ENCODE data around the gene SLC6A8.
"Not testable (repeated sequence)": the region's sequence is repeated elsewhere in the genome, so short reads cannot be mapped to it uniquely, and the experiment has no call there.

Gene SLC6A8

GRCh38 chrX:153669901-153670731 is 17.6 kb upstream of the SLC6A8 start:
- Histone ChIP-seq H3K36me3 (ENCODE audit: insufficient read depth, low read depth, low read length) (no peaks in the 10 kb centered on the region), H3K27ac (ENCODE audit: low read length) (no peak overlapping the region), H3K9me3 (ENCODE audit: insufficient read depth, low read depth, low read length) (no peaks in the 10 kb centered on the region), H3K4me1 (ENCODE audit: insufficient read depth, low read length) (no peaks in the 10 kb centered on the region; the same call in 1 of the 2 replicates), H3K4me3 (ENCODE audit: low read length) (no peak overlapping the region), H3K27me3 (ENCODE audit: insufficient read depth, low read length) (no peaks in the 10 kb centered on the region; the same call in 1 of the 2 replicates), H3K9ac (ENCODE audit: low read depth, low read length) (no peak overlapping the region)

GRCh38 chrX:153670748-153671588 is 16.8 kb upstream of the SLC6A8 start:
- Histone ChIP-seq H3K27me3 (ENCODE audit: insufficient read depth, low read length) (no peaks in the 10 kb centered on the region; the same call in 1 of the 2 replicates), H3K4me1 (ENCODE audit: insufficient read depth, low read length) (no peaks in the 10 kb centered on the region; the same call in 1 of the 2 replicates), H3K36me3 (ENCODE audit: insufficient read depth, low read depth, low read length) (no peaks in the 10 kb centered on the region), H3K9ac (ENCODE audit: low read depth, low read length) (no peak overlapping the region), H3K4me3 (ENCODE audit: low read length) (no peak overlapping the region), H3K27ac (ENCODE audit: low read length) (no peak overlapping the region), H3K9me3 (ENCODE audit: insufficient read depth, low read depth, low read length) (no peaks in the 10 kb centered on the region)

- Histone ChIP-seq H3K9me3 (ENCODE audit: insufficient read depth, low read depth, low read length) (no peaks in the 10 kb centered on the region), H3K4me1 (ENCODE audit: insufficient read depth, low read length) (no peaks in the 10 kb centered on the region; the same call in 1 of the 2 replicates)
Measured at GRCh38 chrX:153671589-153672530, 15.9 kb upstream of the SLC6A8 start.

GRCh38 chrX:153672531-153673427 is 14.9 kb upstream of the SLC6A8 start:
- Histone ChIP-seq H3K36me3 (ENCODE audit: insufficient read depth, low read depth, low read length) (no peaks in the 10 kb centered on the region), H3K27ac (ENCODE audit: low read length) (no peak overlapping the region), H3K27me3 (ENCODE audit: insufficient read depth, low read length) (no peaks in the 10 kb centered on the region; the same call in 1 of the 2 replicates), H3K9me3 (ENCODE audit: insufficient read depth, low read depth, low read length) (no peaks in the 10 kb centered on the region), H3K9ac (ENCODE audit: low read depth, low read length) (no peak overlapping the region), H3K4me1 (ENCODE audit: insufficient read depth, low read length) (no peaks in the 10 kb centered on the region; the same call in 1 of the 2 replicates), H3K4me3 (ENCODE audit: low read length) (no peak overlapping the region; the same call in 1 of the 2 replicates)

More at GRCh38 chrX:153671589-153672530, 15.9 kb upstream of the SLC6A8 start:
- Histone ChIP-seq H3K27me3 (ENCODE audit: insufficient read depth, low read length) (no peaks in the 10 kb centered on the region; the same call in 1 of the 2 replicates), H3K4me3 (ENCODE audit: low read length) (no peak overlapping the region), H3K27ac (ENCODE audit: low read length) (no peak overlapping the region), H3K36me3 (ENCODE audit: insufficient read depth, low read depth, low read length) (no peaks in the 10 kb centered on the region), H3K9ac (ENCODE audit: low read depth, low read length) (no peak overlapping the region)

- H3K27ac ChIP-seq (ENCODE audit: low read length): no peak within 1 kb of the TSS
- H3K36me3 ChIP-seq (ENCODE audit: insufficient read depth, low read depth, low read length): no peaks in the 10 kb centered on the region
- H3K4me1 ChIP-seq (ENCODE audit: insufficient read depth, low read length): no peaks in the 10 kb centered on the region; the same call in 1 of the 2 replicates
- no peaks in the 10 kb centered on the region; the same call in 1 of the 2 replicates for H3K27me3 ChIP-seq (ENCODE audit: insufficient read depth, low read length)
- peak within 1 kb of the TSS; percentile 33; the same call in 1 of the 2 replicates for H3K4me3 ChIP-seq (ENCODE audit: low read length)
- no peaks in the 10 kb centered on the region for H3K9me3 ChIP-seq (ENCODE audit: insufficient read depth, low read depth, low read length)
- no peak within 1 kb of the TSS for H3K9ac ChIP-seq (ENCODE audit: low read depth, low read length)
Measured at GRCh38 chrX:153673428-153674218, 14.1 kb upstream of the SLC6A8 start, which contains the start of gene PNCK. Gene PNCK, minus strand, starts transcription at chrX:153673813. Its CDS starts 737 bp downstream, at chrX:153673076.

DNA sequence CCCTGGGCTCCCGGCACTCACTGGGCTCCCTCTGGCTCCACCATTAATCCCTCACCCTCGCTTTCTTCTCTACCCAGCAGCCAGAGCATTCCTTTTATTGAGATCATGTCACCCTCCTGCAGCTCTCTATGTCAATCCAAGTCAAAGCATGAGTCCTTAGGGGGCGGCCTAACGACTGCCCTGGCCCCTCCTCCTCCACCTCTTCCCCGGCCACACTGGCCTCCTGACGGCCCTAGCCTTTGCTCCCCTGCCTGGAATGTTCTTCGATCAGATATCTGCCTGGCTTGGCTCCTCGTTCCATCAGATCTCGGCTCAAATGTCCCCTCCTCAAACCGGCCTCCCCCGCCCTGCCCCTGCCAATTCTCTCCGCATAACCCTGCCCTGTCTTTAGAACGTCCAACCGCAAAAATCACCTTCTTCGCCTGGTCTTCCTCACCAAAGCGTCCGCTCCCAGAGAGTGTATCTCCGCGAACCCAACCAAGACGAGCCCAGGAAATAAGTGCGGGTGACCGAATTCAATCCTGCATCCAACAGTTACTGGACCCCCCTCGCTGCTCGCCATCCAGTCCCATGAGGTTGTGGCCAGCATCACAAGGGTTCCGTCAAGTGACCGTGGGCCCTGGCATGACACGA is 13.4 kb upstream of the SLC6A8 start:
- Histone ChIP-seq H3K9me3 (ENCODE audit: insufficient read depth, low read depth, low read length) (no peaks in the 10 kb centered on the region), H3K4me1 (ENCODE audit: insufficient read depth, low read length) (no peaks in the 10 kb centered on the region; the same call in 1 of the 2 replicates), H3K36me3 (ENCODE audit: insufficient read depth, low read depth, low read length) (no peaks in the 10 kb centered on the region), H3K9ac (ENCODE audit: low read depth, low read length) (no peak overlapping the region), H3K4me3 (ENCODE audit: low read length) (peak overlapping the region; percentile 33; the same call in 1 of the 2 replicates), H3K27ac (ENCODE audit: low read length) (no peak overlapping the region), H3K27me3 (ENCODE audit: insufficient read depth, low read length) (no peaks in the 10 kb centered on the region; the same call in 1 of the 2 replicates)

DNA sequence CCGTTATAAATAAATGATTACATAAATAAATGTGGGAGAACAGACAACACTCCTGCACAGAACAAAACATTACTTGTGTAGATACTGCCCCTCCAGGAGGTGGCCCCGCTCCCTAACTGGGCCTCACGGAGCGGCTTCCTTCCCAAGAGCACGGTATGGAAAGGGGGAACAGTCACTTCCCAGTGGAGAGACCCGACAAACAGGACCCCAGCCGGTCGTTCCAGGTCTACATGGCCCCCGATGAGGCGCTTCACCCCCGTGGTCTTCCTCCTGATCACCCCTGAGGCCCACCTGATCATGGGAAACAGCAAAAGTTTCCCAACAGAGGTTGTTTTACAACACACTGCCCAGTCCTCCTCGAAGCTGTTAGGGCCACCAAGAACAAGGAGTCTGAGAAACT is 6.6 kb upstream of the SLC6A8 start:
- peaks cover 3% of the 10 kb centered on the region; the same call in 1 of the 2 replicates for H3K4me1 ChIP-seq (ENCODE audit: insufficient read depth, low read length)
- H3K27me3 ChIP-seq (ENCODE audit: insufficient read depth, low read length): no peaks in the 10 kb centered on the region
- no peak overlapping the region for H3K9ac ChIP-seq (ENCODE audit: low read depth, low read length)
- H3K9me3 ChIP-seq (ENCODE audit: insufficient read depth, low read depth, low read length): no peaks in the 10 kb centered on the region
- no peaks in the 10 kb centered on the region for H3K36me3 ChIP-seq (ENCODE audit: insufficient read depth, low read depth, low read length)
- H3K4me3 ChIP-seq (ENCODE audit: low read length): no peak overlapping the region
- no peak overlapping the region for H3K27ac ChIP-seq (ENCODE audit: low read length)

DNA sequence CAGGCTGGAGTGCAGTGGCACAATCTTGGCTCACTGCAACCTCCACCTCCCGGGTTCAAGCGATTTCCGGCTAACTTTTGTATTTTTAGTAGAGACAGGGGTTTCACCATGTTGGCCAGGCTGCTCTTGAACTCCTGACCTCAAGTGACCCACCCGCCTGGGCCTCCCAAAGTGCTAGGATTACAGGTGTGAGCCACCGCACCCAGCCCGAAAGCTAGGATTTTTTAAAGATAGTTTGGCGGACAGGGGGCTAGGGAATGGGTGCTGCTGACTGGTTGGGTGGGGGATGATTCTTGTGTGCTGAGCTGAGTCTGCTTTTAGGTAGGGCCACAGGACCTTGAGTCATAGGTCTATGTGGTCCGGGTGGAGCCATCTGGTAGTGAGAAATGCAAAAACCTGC is 4.2 kb upstream of the SLC6A8 start:
- not testable (repeated sequence) for H3K4me3 ChIP-seq (ENCODE audit: low read length); H3K4me1 ChIP-seq (ENCODE audit: insufficient read depth, low read length); H3K9me3 ChIP-seq (ENCODE audit: insufficient read depth, low read depth, low read length); H3K36me3 ChIP-seq (ENCODE audit: insufficient read depth, low read depth, low read length); H3K27me3 ChIP-seq (ENCODE audit: insufficient read depth, low read length); H3K27ac ChIP-seq (ENCODE audit: low read length); H3K9ac ChIP-seq (ENCODE audit: low read depth, low read length)

- H3K9me3 ChIP-seq (ENCODE audit: insufficient read depth, low read depth, low read length): no peaks in the 10 kb centered on the region
- peak overlapping the region; percentile 26; the same call in 1 of the 2 replicates for H3K4me3 ChIP-seq (ENCODE audit: low read length)
- peak overlapping the region; percentile 56 for H3K27ac ChIP-seq (ENCODE audit: low read length)
- no peaks in the 10 kb centered on the region for H3K27me3 ChIP-seq (ENCODE audit: insufficient read depth, low read length)
- H3K36me3 ChIP-seq (ENCODE audit: insufficient read depth, low read depth, low read length): 0 out of 2 replicates have a peak, but pooled peaks cover under 1% of the 10 kb centered on the region
- H3K9ac ChIP-seq (ENCODE audit: low read depth, low read length): peak overlapping the region; percentile 63; the same call in 1 of the 2 replicates
- H3K4me1 ChIP-seq (ENCODE audit: insufficient read depth, low read length): peaks cover 7% of the 10 kb centered on the region; the same call in 1 of the 2 replicates
Measured at GRCh38 chrX:153684467-153685155, 3.1 kb upstream of the SLC6A8 start.
